ENCODE data around the gene LRRC34.

DNA sequence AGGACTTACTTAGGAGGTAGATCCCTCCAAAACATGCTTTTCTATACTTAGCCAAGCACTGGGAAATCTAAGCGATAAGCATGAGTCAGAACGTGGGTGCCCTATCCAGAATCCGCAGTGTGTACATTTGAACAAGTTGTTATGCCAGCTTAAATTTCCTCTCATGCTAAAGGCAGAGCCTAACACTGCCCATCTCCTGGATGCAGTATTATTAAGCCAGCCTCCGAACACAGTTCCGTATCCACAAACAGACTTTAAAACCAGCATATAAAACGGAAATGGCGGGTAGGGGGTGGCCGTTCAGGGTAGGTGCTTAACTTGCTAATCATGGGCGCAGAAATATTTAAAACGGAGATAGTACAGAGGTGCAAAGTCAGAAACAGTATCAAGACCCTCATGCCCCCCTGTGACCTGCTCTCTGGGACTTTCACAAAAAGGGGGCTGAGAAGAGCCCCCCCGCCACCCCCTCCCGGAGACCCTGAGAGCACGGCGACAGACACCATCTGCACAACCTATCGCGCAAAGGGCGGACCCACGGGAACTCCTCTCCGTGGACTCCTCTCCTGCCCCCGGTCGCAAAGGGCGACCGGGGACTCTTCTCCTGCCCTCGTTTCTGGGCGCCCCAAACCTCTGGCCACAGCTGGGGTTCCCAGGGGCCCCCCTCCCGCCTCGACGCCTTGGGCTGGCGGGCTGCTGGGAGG is 923 bp downstream of the LRRC34 start:
- TF ChIP-seq, protein P1, sequence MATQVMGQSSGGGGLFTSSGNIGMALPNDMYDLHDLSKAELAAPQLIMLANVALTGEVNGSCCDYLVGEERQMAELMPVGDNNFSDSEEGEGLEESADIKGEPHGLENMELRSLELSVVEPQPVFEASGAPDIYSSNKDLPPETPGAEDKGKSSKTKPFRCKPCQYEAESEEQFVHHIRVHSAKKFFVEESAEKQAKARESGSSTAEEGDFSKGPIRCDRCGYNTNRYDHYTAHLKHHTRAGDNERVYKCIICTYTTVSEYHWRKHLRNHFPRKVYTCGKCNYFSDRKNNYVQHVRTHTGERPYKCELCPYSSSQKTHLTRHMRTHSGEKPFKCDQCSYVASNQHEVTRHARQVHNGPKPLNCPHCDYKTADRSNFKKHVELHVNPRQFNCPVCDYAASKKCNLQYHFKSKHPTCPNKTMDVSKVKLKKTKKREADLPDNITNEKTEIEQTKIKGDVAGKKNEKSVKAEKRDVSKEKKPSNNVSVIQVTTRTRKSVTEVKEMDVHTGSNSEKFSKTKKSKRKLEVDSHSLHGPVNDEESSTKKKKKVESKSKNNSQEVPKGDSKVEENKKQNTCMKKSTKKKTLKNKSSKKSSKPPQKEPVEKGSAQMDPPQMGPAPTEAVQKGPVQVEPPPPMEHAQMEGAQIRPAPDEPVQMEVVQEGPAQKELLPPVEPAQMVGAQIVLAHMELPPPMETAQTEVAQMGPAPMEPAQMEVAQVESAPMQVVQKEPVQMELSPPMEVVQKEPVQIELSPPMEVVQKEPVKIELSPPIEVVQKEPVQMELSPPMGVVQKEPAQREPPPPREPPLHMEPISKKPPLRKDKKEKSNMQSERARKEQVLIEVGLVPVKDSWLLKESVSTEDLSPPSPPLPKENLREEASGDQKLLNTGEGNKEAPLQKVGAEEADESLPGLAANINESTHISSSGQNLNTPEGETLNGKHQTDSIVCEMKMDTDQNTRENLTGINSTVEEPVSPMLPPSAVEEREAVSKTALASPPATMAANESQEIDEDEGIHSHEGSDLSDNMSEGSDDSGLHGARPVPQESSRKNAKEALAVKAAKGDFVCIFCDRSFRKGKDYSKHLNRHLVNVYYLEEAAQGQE (IDR thresholded peaks at IDR 0.05; ENCODE audit: low read depth) = no peak
- no peak for TF ChIP-seq YY1 (IDR thresholded peaks at IDR 0.05; ENCODE audit: low read depth)
- no peak for TF ChIP-seq TAF1 (IDR thresholded peaks at IDR 0.05; ENCODE audit: low read depth)
- TF ChIP-seq RAD21 (IDR thresholded peaks at IDR 0.05; ENCODE audit: low read depth) = no peak
- TF ChIP-seq TEAD4 (IDR thresholded peaks at IDR 0.05) = no peak
- TF ChIP-seq NFIC (IDR thresholded peaks at IDR 0.05) = no peak

All from Ishikawa (cell line).